CD4-positive, alpha-beta T cell treated with Interleukin-1 beta for 1 hour (primary cell): ENCODE data around the gene OR4D6.
"Not testable (repeated sequence)": the region's sequence is repeated elsewhere in the genome, so short reads cannot be mapped to it uniquely, and the experiment has no call there.

Experiments
- DNase-seq, 2 donors: peaks; one replicate each; pipeline ENCODE4 v3.0.0-alpha.2; 2020 to 2022

Gene OR4D6

GRCh38 chr11:59456661-59457060 lies at the start of gene OR4D6:
TSS of gene OR4D6 (plus strand) at chr11:59456961. CDS start at chr11:59456961, 0 bp downstream.
- DNase-seq: no peak

DNA sequence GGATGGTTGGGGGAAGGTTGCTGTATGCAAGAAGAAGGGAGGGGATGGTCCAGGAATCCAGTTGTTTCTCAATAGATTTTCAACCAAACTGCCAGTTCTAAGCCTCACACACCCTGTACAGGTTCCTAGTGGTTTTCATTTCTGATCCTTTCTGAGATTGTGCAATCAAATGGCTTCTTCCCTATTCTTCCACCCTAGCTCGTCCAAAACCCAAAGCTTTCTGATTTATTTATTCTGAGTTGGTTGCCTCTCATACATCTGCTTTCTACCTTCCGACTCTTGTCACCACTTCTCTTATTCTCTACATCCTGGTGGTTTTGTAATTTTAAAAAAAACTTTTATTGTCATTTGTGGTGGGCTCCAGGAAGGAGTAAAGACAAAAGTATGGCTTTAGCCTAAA lies 43.1 kb upstream of the OR4D6 start:
- DNase-seq: no peak

DNA sequence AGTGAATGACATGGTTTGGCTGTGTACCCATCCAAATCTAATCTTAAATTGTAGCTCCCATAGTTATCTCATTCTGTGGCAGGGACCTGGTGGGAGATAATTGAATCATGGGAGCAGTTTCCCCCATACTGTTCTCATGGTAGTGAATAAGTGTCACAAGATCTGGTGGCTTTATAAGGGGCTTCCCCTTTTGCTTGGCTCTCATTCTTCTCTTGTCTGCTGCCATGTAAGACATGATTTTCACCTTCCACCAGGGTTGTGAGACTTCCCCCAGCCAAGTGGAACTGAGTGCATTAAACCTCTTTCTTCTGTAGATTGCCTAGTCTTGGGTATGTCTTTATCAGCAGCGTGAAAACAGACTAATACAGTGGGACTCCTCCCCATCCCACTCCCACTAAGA lies 41.6 kb upstream of the OR4D6 start:
- DNase-seq: no peak

DNA sequence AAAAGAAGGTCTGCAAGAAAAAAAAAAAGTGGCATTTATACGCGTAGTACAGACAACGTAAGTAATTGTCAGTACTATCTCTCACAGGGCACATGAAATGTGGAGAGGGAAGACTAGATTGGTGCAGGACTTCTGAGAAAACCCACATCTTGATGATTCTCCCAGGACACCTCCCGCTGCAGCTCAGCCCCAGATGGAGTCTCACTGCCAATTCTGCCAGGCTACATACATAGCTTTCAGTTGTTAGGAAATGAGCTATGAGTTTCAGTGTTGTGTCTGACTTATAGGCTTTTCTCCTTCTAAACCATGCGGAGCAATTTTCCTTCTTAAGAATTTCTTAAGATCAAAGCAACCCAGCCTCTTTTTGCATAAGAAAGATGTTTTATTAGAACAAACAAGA lies 40.1 kb upstream of the OR4D6 start:
- DNase-seq: no peak

DNA sequence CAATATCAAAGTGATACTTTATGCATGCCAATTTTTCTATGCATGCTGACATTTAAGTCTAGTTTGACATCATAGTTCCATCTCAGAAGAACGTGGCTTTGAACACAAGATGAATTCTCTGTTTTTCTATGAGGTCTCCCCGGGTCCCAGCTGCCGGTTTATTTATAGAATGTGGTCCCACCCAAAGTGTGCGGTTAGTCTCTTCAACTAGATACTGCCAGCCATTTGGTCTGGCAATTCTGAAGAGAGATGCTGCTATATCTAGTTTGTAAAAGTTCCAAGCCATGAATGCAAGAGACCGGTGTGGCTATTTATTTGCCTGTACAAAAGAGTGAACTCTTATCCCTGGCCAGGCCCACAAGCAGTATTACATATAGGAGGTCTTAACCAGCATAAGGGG lies 39.7 kb upstream of the OR4D6 start:
- DNase-seq: no peak

DNA sequence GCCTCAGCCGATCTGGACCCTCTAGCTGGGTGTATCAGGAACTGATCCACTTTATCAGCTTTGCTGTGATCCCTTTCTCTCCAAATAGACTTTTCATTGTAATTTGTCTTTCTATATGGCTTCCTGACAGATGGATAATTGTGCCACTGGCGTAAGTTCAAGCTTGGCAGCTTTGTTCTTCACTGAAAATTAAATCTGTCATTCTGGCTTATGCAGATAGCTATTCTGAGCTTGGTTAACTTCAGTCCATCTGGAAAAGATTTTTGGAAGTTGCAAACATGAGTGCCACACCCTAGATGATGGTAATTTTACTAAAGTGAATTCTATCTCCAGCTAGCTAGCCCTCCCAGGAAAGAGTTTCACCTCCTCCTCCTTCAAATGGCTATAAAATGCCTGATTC lies 38.6 kb upstream of the OR4D6 start:
- DNase-seq: no peak

- no peak for DNase-seq
These were observed 32.9 kb upstream of the OR4D6 start for GRCh38 chr11:59423835-59424234.

DNA sequence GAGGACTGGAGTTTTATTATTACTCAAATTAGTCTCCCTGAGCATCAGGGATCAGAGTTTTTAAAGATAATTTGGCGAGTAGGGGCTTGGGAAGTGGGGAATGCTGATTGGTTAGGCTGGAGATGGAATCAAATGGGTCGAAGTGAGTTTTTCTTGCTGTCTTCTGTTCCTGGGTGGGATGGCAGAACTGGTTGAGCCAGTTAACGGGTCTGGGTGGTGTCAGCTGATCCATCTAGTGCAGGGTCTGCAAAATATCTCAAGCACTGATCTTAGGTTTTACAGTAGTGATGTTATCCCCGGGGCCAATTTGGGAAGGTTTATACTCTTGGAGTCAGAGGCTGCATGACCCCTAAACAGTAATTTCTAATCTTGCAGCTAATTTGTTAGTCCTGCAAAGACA lies 31.6 kb upstream of the OR4D6 start:
- no peak for DNase-seq

DNA sequence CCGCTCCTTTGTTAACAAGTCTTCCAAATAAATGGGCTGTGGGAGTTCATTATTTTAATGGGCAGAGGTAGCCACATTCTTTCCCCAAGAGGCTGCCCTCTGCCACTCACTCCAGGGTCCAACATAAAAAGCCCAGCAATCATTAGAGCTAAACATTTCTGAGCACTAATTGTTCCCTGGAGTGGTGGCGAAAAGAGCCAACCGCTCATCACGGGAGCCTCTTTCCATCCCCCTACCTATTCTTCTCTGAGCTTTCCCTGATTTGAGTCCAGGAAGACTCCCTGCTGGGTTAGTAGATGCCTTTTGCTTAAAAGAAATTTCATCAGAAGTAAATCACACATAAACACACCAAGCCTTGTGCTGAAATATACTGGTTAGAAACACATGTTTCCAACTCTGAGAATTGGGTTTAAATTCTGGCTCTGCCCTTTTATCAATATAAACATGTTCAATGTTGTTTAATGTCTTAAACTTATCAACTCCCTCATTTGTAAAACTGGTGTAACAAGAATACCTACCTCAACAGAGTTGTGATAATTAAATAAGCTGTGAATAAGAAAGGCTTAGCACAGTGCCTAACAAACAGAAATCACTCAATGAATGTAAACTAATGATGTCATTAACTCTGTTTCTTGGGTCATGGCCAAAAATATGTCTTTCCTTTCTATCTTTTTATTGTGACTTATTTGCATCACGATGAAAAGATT lies 30.2 kb upstream of the OR4D6 start, which contains the start of gene OR5A2:
TSS of gene OR5A2 (minus strand) at position 53 of the 707 bp plus-strand sequence. CDS start 3,460 bp downstream, outside the sequence.
- no peak for DNase-seq

- DNase-seq: no peak
These were observed 29.7 kb upstream of the OR4D6 start for GRCh38 chr11:59427068-59427382.

- DNase-seq: peak; percentile 25 to 68
These were observed 26.7 kb upstream of the OR4D6 start for GRCh38 chr11:59429924-59430516.

GRCh38 chr11:59436169-59436568 lies 20.6 kb upstream of the OR4D6 start, which contains the start of gene OR5A1:
TSS of gene OR5A1 (plus strand) at chr11:59436469. CDS start at chr11:59443169, 6,700 bp downstream.
- DNase-seq: no peak

DNA sequence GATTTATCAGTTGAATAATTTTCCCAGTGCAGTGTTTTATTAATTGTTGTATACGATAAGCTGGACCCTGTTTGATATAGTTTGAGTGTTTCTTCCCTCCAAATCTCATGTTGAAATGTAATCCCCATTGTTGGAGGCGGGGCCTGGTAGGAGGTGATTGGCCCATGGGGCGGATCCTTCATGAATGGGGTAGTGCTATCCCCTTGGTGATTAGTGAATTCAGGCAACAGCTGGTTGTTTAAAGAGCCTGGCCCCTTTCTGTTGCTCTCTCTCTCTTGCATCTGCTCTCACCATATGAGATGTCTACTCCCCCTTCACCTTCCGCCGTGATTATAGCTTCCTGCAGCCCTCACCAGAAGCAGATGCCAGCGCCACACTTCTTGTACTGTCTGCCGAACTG lies 19.0 kb upstream of the OR4D6 start:
- no peak for DNase-seq

- DNase-seq: not testable (repeated sequence)
These were observed 11.1 kb upstream of the OR4D6 start for GRCh38 chr11:59445624-59446023.

DNA sequence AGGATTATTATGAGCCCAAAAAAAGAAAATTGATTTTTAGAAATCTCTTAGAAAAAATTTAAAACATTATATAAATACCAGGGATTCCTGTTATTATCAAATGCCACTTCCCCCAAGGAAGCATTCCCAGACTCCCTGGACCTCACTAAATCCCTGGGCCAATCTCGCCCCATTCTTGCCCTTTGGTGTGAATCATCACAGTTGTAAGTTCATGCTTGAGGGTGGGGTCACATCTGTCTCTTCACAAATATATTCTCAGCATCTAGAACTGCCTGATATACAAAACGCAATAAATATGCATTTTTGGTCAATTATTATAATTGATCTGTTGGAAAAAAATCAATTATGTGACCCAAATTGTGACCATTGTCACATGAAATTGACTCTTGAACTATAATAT lies 8.3 kb upstream of the OR4D6 start:
- no peak for DNase-seq

GRCh38 chr11:59459916-59460315 lies 3.2 kb downstream of the OR4D6 start:
- DNase-seq: no peak

DNA sequence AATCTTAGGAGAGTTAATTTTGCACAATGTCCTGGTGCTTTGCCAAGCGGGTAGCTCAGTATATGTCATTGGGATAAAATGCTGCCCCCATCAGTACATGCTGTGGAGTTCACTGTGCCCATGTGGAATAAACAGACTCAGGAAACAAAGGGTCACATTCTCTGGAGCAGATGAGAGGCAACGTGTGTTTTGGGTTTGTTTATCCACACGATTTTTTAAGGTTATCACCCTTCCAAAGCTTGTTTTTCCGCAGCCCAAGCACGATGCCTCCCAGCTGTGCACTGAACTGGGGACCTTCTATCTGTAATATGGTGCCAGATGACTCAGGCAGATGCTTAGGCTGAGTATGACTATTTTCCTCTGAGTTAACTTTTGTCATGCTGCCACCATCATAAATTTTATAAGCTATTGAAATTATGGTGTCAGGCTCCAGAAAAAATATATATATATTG lies 6.5 kb downstream of the OR4D6 start:
- DNase-seq: no peak

GRCh38 chr11:59473015-59473414 lies 16.3 kb downstream of the OR4D6 start, which contains the start of gene OR4D10:
TSS of gene OR4D10 (plus strand) at chr11:59473315. CDS start at chr11:59477430, 4,115 bp downstream.
- no peak for DNase-seq

GRCh38 chr11:59475176-59475575 lies 18.4 kb downstream of the OR4D6 start:
- DNase-seq: no peak

DNA sequence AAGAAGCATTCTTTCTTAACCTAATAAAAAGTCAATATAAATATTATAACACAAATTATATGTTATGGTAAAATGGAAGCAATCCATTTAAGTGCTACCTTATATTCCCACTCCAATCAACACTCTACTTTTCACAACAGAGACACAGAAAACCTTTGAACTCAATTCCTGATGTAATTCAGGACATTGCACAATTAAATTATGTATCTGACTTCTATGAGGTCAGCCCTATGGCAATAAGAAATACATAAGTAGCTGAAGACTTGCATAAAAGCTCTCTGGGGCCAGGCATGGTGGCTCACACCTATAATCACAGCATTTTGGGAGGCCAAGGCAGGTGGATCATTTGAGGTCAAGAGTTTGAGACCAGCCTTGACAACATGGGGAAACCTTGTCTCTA lies 23.1 kb downstream of the OR4D6 start:
- no peak for DNase-seq

- no peak for DNase-seq
These were observed 23.6 kb downstream of the OR4D6 start for GRCh38 chr11:59480359-59480758.

DNA sequence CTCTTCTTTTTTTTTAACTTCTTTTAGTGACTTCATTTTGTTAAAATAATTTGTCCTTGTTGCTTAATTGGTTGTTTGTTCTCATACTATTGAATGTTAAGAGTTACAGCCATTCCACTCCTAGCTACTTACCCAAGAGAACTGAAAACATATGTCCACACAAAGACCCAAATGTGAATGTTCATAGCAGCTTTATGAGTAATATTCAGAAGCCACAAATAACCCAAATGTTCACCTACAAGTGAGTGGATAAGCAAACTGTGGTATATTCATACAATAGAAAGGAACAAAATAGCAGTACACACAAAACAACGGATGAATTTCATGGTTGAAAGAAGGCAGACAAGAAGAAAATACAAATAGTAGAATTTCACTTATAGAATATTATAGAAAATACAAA lies 45.2 kb downstream of the OR4D6 start:
- DNase-seq: no peak

DNA sequence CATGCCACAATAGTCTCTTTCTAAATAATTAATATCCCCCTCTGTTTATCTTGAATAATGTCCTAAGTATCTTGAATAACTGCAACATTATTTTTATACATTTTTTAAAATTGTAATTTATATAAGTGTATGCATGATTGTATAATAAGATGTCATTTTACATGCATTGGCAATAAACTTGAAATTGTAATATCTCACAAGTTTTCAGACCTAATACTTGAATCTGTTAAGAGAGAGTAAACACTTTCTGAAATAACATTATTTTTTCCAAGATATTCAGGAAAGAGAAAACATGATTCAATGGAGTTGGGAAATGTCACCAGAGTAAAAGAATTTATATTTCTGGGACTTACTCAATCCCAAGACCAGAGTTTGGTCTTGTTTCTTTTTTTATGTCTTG lies 46.5 kb downstream of the OR4D6 start, which contains the start of gene OR4D11:
TSS of gene OR4D11 (plus strand) at position 301 of the 400 bp plus-strand sequence. CDS start at position 301, 0 bp downstream.
- DNase-seq: no peak
